Trophoblast cell (in vitro differentiated cells and primary cell): ENCODE data around the gene B4GALT1.

Source experiments
- DNase-seq, 2 donors: peaks; one replicate each; pipeline ENCODE4 v3.0.0-alpha.2; 2016
- H2AFZ ChIP-seq: 2 replicates; pipeline ENCODE4 v1.6.1; 2013; ENCODE audit warnings: low read length, moderate library complexity, mild to moderate bottlenecking; ENCODE audit not compliant: insufficient read depth, poor library complexity
- H2AK5ac ChIP-seq: 2 replicates; pipeline ENCODE4 v1.6.1; 2013; ENCODE audit warnings: mild to moderate bottlenecking, low read length
- H2BK120ac ChIP-seq: 2 replicates; pipeline ENCODE4 v1.6.1; 2013; ENCODE audit warnings: low read length, mild to moderate bottlenecking, moderate library complexity; ENCODE audit not compliant: insufficient read depth, poor library complexity
- H2BK12ac ChIP-seq: 2 replicates; pipeline ENCODE4 v1.6.1; 2013; ENCODE audit warnings: mild to moderate bottlenecking, low read length, moderate library complexity
- H2BK5ac ChIP-seq: 2 replicates; pipeline ENCODE4 v1.6.1; 2013; ENCODE audit warnings: low read length, low read depth, moderate library complexity, mild to moderate bottlenecking; ENCODE audit not compliant: poor library complexity
- H3K14ac ChIP-seq: 2 replicates; pipeline ENCODE4 v1.6.1; 2013; ENCODE audit warnings: mild to moderate bottlenecking, low read length
- H3K18ac ChIP-seq: 2 replicates; pipeline ENCODE4 v1.6.1; 2013; ENCODE audit warnings: mild to moderate bottlenecking, low read length
- H3K23ac ChIP-seq: 2 replicates; pipeline ENCODE4 v1.6.1; 2013; ENCODE audit warnings: low read length
- H3K27ac ChIP-seq: 2 replicates; pipeline ENCODE4 v1.5.1; 2013; ENCODE audit warnings: low read depth, mild to moderate bottlenecking, inconsistent platforms, low read length, moderate library complexity
- H3K27me3 ChIP-seq: 2 replicates; pipeline ENCODE4 v1.6.1; 2013; ENCODE audit warnings: inconsistent platforms, mild to moderate bottlenecking, low read length, moderate library complexity; ENCODE audit not compliant: insufficient read depth
- H3K36me3 ChIP-seq, 2 experiments: 1 replicate in 1 of 2; 2 replicates in 1 of 2; pipeline ENCODE4 v1.6.1; 2013; ENCODE audit warnings: low read length in 2 of 2, mild to moderate bottlenecking in 2 of 2, moderate library complexity in 1 of 2; ENCODE audit not compliant: insufficient read depth in 2 of 2, control insufficient read depth in 1 of 2
- H3K4ac ChIP-seq: 2 replicates; pipeline ENCODE4 v1.6.1; 2013; ENCODE audit warnings: low read depth, mild to moderate bottlenecking, low read length, moderate library complexity
- H3K4me1 ChIP-seq, 2 experiments: 1 replicate in 1 of 2; 2 replicates in 1 of 2; pipeline ENCODE4 v1.6.1; 2013; ENCODE audit warnings: low read length in 2 of 2, mild to moderate bottlenecking in 2 of 2, moderate library complexity in 1 of 2; ENCODE audit not compliant: insufficient read depth in 2 of 2, control insufficient read depth in 1 of 2
- H3K4me2 ChIP-seq: 2 replicates; pipeline ENCODE4 v1.6.1; 2013; ENCODE audit warnings: inconsistent platforms, mild to moderate bottlenecking, low read length, moderate library complexity
- H3K4me3 ChIP-seq: 2 replicates; pipeline ENCODE4 v1.5.1; 2013; ENCODE audit warnings: mild to moderate bottlenecking, low read depth, low read length, inconsistent platforms
- H3K79me1 ChIP-seq: one replicate; pipeline ENCODE4 v1.6.1; 2013; ENCODE audit warnings: low read length
- H3K79me2 ChIP-seq: 2 replicates; pipeline ENCODE4 v1.6.1; 2013; ENCODE audit warnings: low read length, mild to moderate bottlenecking; ENCODE audit not compliant: control insufficient read depth, insufficient read depth, poor library complexity
- H3K9ac ChIP-seq: 2 replicates; pipeline ENCODE4 v1.6.1; 2013; ENCODE audit warnings: mild to moderate bottlenecking, low read length
- H3K9me3 ChIP-seq: 2 replicates; pipeline ENCODE4 v1.6.1; 2013; ENCODE audit warnings: low read depth, mild to moderate bottlenecking, control low read depth, inconsistent platforms, low read length; ENCODE audit not compliant: insufficient read depth
- H4K12ac ChIP-seq: 2 replicates; pipeline ENCODE4 v1.6.1; 2013; ENCODE audit warnings: low read depth, mild to moderate bottlenecking, low read length, moderate library complexity
- H4K8ac ChIP-seq: 2 replicates; pipeline ENCODE4 v1.6.1; 2013; ENCODE audit warnings: low read depth, mild to moderate bottlenecking, low read length, moderate library complexity
- H4K91ac ChIP-seq: one replicate; pipeline ENCODE4 v1.6.1; 2013; ENCODE audit warnings: low read depth, mild to moderate bottlenecking, low read length, moderate library complexity
- WGBS: extraction: QIAGEN DNeasy Blood & Tissue Kit; methylation state at CpG from one replicate; pipeline ENCODE4 v1.1.7; 2013; ENCODE audit warnings: missing lambda C conversion rate; ENCODE audit not compliant: insufficient read length, insufficient coverage; ENCODE audit errors: extremely low coverage; 5-methylcytosine and 5-hydroxymethylcytosine counted together

The B4GALT1 gene

DNA sequence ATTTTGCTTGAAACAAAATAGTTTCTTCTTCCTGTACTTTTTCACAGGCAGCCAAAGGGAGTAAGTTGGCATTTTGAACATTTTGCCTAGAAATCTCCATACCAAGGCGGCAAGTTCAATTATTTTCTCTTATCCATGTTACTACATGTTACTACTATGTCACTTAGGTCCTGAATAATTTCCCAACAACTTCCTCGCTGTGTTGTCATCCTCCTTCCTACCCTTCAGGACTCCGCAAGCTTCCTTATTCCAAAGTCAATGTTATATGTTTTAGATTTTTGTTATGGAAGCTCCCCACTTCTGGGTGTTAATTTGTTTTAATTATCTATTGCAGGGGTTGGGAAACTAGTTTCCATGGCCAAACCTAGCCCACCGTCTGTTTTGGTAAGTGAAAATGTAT lies 9.9 kb upstream of the B4GALT1 start:
- no peak overlapping the region for H4K91ac ChIP-seq
- H3K27ac ChIP-seq: no peak overlapping the region
- H4K12ac ChIP-seq: no peak overlapping the region
- no peak overlapping the region for H2AFZ ChIP-seq
- H3K4ac ChIP-seq: no peak overlapping the region
- no peak overlapping the region for H3K23ac ChIP-seq
- no peak overlapping the region for H2BK12ac ChIP-seq
- DNase-seq: no peak
- WGBS: no CpG with 5 or more reads among the region's 4 CpGs
- no peaks in the 10 kb centered on the region for H3K9me3 ChIP-seq
- no peak overlapping the region for H3K4me2 ChIP-seq
- H3K14ac ChIP-seq: no peak overlapping the region
- no peak overlapping the region for H2BK120ac ChIP-seq
- H3K36me3 ChIP-seq: no peaks in the 10 kb centered on the region
- no peak overlapping the region for H3K18ac ChIP-seq
- H3K79me2 ChIP-seq: no peaks in the 10 kb centered on the region
- H3K9ac ChIP-seq: no peak overlapping the region
- peaks cover 6% of the 10 kb centered on the region for H3K79me1 ChIP-seq
- H3K27me3 ChIP-seq: no peaks in the 10 kb centered on the region
- no peak overlapping the region for H3K4me3 ChIP-seq
- H4K8ac ChIP-seq: no peak overlapping the region
- peaks cover 10% of the 10 kb centered on the region in 2 experiments for H3K4me1 ChIP-seq
- no peak overlapping the region for H2AK5ac ChIP-seq
- H2BK5ac ChIP-seq: no peak overlapping the region

DNA sequence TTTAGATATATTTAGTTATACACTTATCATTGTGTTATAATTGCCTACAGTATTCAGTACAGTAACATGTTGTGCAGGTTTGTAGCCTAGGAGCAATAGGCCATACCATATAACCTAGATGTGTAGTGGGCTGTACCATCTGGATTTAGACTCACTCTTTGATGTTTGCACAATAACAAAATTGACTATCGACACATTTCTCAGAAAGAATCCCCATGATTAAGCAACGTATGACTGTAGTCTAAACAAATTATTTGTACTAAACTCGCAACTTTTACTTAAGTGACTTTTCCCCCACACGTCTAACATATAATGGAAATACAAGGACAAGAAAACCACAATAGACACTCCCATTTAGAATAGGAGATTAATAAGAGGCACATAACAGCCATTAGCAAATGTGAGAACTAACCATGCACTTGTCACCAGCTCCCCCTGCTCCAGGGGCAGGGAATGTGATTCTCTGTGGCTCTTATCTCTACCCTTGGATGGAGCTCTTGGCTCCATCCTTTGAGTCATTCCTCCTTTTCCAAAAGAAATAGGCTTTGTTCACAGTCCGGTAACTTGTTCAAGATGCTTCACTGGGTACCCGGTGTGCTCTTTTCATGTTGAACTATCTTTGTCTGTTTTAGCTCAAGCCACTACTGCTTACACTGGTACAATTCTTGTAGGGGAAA lies 8.7 kb upstream of the B4GALT1 start:
- H3K14ac ChIP-seq: no peak overlapping the region
- H3K18ac ChIP-seq: no peak overlapping the region
- no peak overlapping the region for H3K23ac ChIP-seq
- H3K4me3 ChIP-seq: no peak overlapping the region
- H3K27ac ChIP-seq: no peak overlapping the region
- H4K91ac ChIP-seq: no peak overlapping the region
- no peak overlapping the region for H2BK12ac ChIP-seq
- no peak overlapping the region for H3K4me2 ChIP-seq
- no peak overlapping the region for H4K12ac ChIP-seq
- H3K9me3 ChIP-seq: no peaks in the 10 kb centered on the region
- H3K4ac ChIP-seq: no peak overlapping the region
- no peaks in the 10 kb centered on the region for H3K79me2 ChIP-seq
- H3K9ac ChIP-seq: no peak overlapping the region
- no peak for DNase-seq
- H3K79me1 ChIP-seq: peaks cover 9% of the 10 kb centered on the region
- H2BK5ac ChIP-seq: no peak overlapping the region
- H2AFZ ChIP-seq: no peak overlapping the region
- H4K8ac ChIP-seq: no peak overlapping the region
- H3K4me1 ChIP-seq: peaks cover 10 to 15% of the 10 kb centered on the region in 2 experiments
- no peaks in the 10 kb centered on the region for H3K27me3 ChIP-seq
- WGBS: no CpG with 5 or more reads among the region's 6 CpGs
- no peak overlapping the region for H2AK5ac ChIP-seq
- H3K36me3 ChIP-seq: no peaks in the 10 kb centered on the region
- H2BK120ac ChIP-seq: no peak overlapping the region

DNA sequence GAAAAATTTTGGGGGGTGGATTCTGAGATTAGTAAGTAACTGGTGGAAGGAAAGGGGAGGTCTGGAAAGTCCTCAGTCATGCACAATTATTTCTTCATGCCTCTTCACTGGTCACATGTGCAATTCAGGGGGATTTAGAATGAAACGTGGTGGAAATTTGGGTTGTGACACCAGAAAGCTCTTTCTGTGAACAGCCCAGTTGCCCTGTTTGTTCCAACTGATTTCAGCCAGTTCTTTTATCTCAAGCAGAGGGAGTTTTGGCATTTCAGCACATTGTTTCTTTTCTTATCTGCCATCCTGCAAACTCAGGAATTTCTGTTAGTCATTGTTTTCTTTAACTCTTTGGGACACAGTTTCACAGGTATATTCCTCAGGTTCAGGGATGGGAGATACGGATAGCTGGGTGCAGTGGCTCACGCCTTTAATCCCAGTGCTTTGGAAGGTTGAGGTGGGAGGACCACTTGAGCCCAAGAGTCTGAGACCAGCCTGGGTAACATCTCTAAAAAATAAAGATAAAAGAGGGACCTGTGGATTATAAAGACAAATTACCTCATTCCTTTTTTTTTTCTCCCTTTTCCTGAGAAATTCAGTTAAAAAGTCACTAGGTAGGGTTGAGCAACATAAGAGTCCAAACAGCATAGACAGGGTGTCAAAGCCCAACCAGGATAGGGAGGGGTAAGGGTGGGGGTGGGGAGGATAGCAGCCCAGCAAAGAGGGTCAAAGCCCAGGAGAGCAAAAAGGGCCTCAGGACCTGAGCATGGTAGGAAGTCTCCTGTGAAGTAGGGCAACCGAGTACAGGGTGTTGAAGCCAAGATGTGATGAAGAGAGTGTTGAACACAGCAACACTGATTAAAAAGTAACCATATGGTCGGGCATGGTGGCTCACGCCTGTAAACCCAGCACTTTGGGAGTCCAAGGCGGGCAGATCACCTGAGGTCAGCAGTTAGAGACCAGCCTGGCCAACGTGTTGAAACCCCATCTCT lies 5.4 kb upstream of the B4GALT1 start:
- H2BK12ac ChIP-seq: peak overlapping the region; percentile 91
- H3K27ac ChIP-seq: peak overlapping the region; percentile 83
- H4K8ac ChIP-seq: peak overlapping the region; percentile 48
- peak overlapping the region; percentile 93 for H2BK5ac ChIP-seq
- peaks cover 16 to 23% of the 10 kb centered on the region in 2 experiments for H3K4me1 ChIP-seq
- H3K23ac ChIP-seq: no peak overlapping the region
- H3K4me3 ChIP-seq: no peak overlapping the region
- no peak overlapping the region for H3K9ac ChIP-seq
- no peaks in the 10 kb centered on the region for H3K27me3 ChIP-seq
- peak overlapping the region; percentile 72 for H3K14ac ChIP-seq
- peak; percentile 51 to 87 for DNase-seq
- no peaks in the 10 kb centered on the region for H3K9me3 ChIP-seq
- peaks cover 3% of the 10 kb centered on the region for H3K79me2 ChIP-seq
- H3K36me3 ChIP-seq: no peaks in the 10 kb centered on the region
- H2BK120ac ChIP-seq: peak overlapping the region; percentile 81
- H3K4me2 ChIP-seq: peak overlapping the region; percentile 51
- H4K12ac ChIP-seq: no peak overlapping the region
- peak overlapping the region; percentile 93 for H2AK5ac ChIP-seq
- H4K91ac ChIP-seq: peak overlapping the region; percentile 78
- H3K4ac ChIP-seq: peak overlapping the region; percentile 40
- no peak overlapping the region for H2AFZ ChIP-seq
- peaks cover 13% of the 10 kb centered on the region for H3K79me1 ChIP-seq
- no CpG with 5 or more reads among the region's 8 CpGs for WGBS
- H3K18ac ChIP-seq: peak overlapping the region; percentile 46

DNA sequence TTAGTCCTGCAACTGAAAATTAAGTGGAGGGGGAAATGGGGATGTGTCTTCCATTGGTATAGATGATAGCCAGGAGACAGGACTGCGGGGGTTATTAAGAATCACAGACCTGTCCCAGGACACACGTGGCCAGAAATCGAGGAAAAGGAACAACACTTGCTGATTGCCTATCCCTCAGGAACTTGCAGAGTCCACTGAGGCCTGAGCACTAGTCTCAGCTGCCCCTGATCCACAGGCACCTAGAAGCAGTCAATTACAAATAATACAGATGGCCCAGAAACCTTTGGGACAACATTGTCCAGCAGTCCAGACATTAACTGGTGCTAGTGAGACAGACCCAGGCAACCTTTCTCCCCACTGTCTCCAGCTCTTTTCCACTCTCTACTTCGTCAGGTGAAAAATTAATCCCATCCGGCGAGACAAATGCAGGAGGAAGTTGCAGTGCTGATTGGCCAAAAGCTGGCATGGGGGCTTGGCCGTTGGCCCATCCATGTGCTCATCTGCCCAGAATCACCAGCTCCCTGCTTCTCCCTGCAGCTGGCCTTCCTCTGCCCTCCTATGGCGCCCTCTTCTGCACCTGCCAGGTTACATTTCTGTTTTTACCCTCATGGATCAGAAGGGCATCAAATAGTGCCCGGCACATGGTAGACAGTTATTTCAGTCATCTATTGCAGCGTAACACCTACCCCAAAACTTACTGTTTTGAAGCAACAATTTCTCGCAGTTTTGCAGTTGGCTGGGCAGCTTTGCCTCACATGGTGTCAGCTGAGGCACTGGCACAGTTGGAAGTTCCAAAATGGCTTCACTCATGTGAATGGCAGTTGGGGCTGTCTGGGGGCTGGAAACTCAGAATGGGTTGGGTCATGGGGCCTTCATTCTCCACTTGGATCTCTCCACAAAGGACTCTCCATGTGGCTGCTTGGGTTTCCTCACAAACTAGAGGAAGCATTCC lies 3.6 kb upstream of the B4GALT1 start:
- no peak overlapping the region for H3K4ac ChIP-seq
- H3K27ac ChIP-seq: no peak overlapping the region
- peak overlapping the region; percentile 43 for H4K91ac ChIP-seq
- peaks cover 18 to 24% of the 10 kb centered on the region in 2 experiments for H3K4me1 ChIP-seq
- H3K4me2 ChIP-seq: no peak overlapping the region
- peak overlapping the region; percentile 47 for H3K14ac ChIP-seq
- no peak overlapping the region for H3K23ac ChIP-seq
- H4K12ac ChIP-seq: no peak overlapping the region
- H2BK120ac ChIP-seq: no peak overlapping the region
- H4K8ac ChIP-seq: no peak overlapping the region
- H3K9me3 ChIP-seq: no peaks in the 10 kb centered on the region
- H3K18ac ChIP-seq: peak overlapping the region; percentile 33
- H3K79me1 ChIP-seq: peaks cover 27% of the 10 kb centered on the region
- H2BK12ac ChIP-seq: peak overlapping the region; percentile 30
- H2AFZ ChIP-seq: no peak overlapping the region
- H3K4me3 ChIP-seq: no peak overlapping the region
- H3K9ac ChIP-seq: no peak overlapping the region
- whole genome bisulfite sequencing: no CpG with 5 or more reads among the region's 11 CpGs
- H3K36me3 ChIP-seq: no peaks in the 10 kb centered on the region
- peaks cover 14% of the 10 kb centered on the region for H3K79me2 ChIP-seq
- H2BK5ac ChIP-seq: no peak overlapping the region
- no peaks in the 10 kb centered on the region for H3K27me3 ChIP-seq
- peak overlapping the region; percentile 62 for H2AK5ac ChIP-seq
- no peak for DNase-seq
